Endothelial cell of umbilical vein (primary cell): ENCODE measurements around the gene SRPK2.

Source experiments
- CTCF ChIP-seq, 2 donors: IDR thresholded peaks; 1 replicate in 1 of 2; 2 replicates in 1 of 2; pipeline ENCODE4 v1.5.1; 2011; ENCODE audit warnings: low read length in 2 of 2, mild to moderate bottlenecking in 2 of 2, moderate library complexity in 2 of 2, control low read depth in 1 of 2, inconsistent platforms in 1 of 2, low read depth in 1 of 2; ENCODE audit not compliant: insufficient read depth in 1 of 2; ENCODE audit errors: extremely low read depth in 1 of 2
- EZH2 ChIP-seq: IDR thresholded peaks from 2 replicates; pipeline ENCODE4 v1.6.1; 2012; ENCODE audit warnings: borderline replicate concordance, low read depth, mild to moderate bottlenecking, moderate library complexity, low read length, inconsistent platforms; ENCODE audit not compliant: severe bottlenecking
- GATA2 ChIP-seq: IDR thresholded peaks from 2 replicates; pipeline ENCODE4 v1.7.0; 2011; ENCODE audit warnings: low read depth, mild to moderate bottlenecking, moderate library complexity, mixed read lengths, low read length; ENCODE audit not compliant: insufficient read length, insufficient read depth
- JUN ChIP-seq: IDR thresholded peaks from 2 replicates; pipeline ENCODE4 v1.6.1; 2011; ENCODE audit warnings: borderline replicate concordance, low read depth; ENCODE audit not compliant: insufficient read length, insufficient read depth
- MAX ChIP-seq: IDR thresholded peaks from 2 replicates; pipeline ENCODE4 v1.6.1; 2011; ENCODE audit not compliant: insufficient read depth, insufficient read length
- MYC ChIP-seq: IDR thresholded peaks from one replicate; pipeline ENCODE4 v1.6.1; 2011; ENCODE audit warnings: mild to moderate bottlenecking, low read depth, low read length
- POLR2A ChIP-seq: IDR thresholded peaks from 2 replicates; pipeline ENCODE4 v1.6.1; 2012; ENCODE audit warnings: low read depth, mild to moderate bottlenecking, control low read depth, low read length
- POLR2AphosphoS5 ChIP-seq: IDR thresholded peaks from 2 replicates; pipeline ENCODE4 v1.6.1; 2012; ENCODE audit warnings: low read depth, mild to moderate bottlenecking, control low read depth, low read length, moderate library complexity; ENCODE audit not compliant: insufficient read depth

GRCh38 chr7:105191331-105191730, 197.4 kb downstream of the SRPK2 start:
- TF ChIP-seq EZH2 (no peak), POLR2A (no peak), JUN (no peak), POLR2AphosphoS5 (no peak), MAX (no peak), CTCF (IDR thresholded peaks at IDR 0.05; ENCODE audit: extremely low read depth in 1 of 2, insufficient read depth in 1 of 2, low read depth in 1 of 2, low read length in 2 of 2) (no peak), GATA2 (no peak), MYC (no peak)
